ENCODE data around the gene BAG5. TPM values are rescaled to one million over a fixed set of nuclear protein-coding genes. Genes with fewer than 3 reads are reported as not detected.

BAG5 gene
- total RNA-seq, 1 donor: 30.8 TPM

GRCh38 chr14:103594265-103594664, 31.8 kb upstream of the BAG5 start:
- Histone ChIP-seq H3K27me3 (ENCODE audit: insufficient read depth, low read length) (no peaks in the 10 kb centered on the region), H3K9me3 (ENCODE audit: low read depth, low read length) (no peaks in the 10 kb centered on the region), H3K4me2 (ENCODE audit: insufficient read depth, low read length) (no peak overlapping the region), H3K4me1 (ENCODE audit: insufficient read depth, low read length) (peaks cover 12% of the 10 kb centered on the region), H2AFZ (ENCODE audit: low read length) (no peak overlapping the region), H3K4me3 (ENCODE audit: insufficient read depth, low read length) (no peak overlapping the region), H3K27ac (ENCODE audit: low read depth, low read length) (no peak overlapping the region), H3K36me3 (ENCODE audit: insufficient read depth, low read length) (peaks cover 12% of the 10 kb centered on the region), H3K79me2 (ENCODE audit: insufficient read depth, low read length) (no peaks in the 10 kb centered on the region), H4K20me1 (ENCODE audit: insufficient read depth, low read length) (peaks cover 7% of the 10 kb centered on the region)
- DNase-seq (ENCODE audit: insufficient read length, low spot score, missing footprints): no peak
- no peak for TF ChIP-seq CTCF (IDR thresholded peaks at IDR 0.05; ENCODE audit: extremely low read depth, low read depth, low read length)

- peaks cover 7% of the 10 kb centered on the region for H4K20me1 ChIP-seq (ENCODE audit: insufficient read depth, low read length)
- no peak for DNase-seq (ENCODE audit: insufficient read length, low spot score, missing footprints)
- no peak overlapping the region for H3K4me2 ChIP-seq (ENCODE audit: insufficient read depth, low read length)
- peaks cover 12% of the 10 kb centered on the region for H3K36me3 ChIP-seq (ENCODE audit: insufficient read depth, low read length)
- H2AFZ ChIP-seq (ENCODE audit: low read length): no peak overlapping the region
- H3K4me3 ChIP-seq (ENCODE audit: insufficient read depth, low read length): no peak overlapping the region
- no peaks in the 10 kb centered on the region for H3K27me3 ChIP-seq (ENCODE audit: insufficient read depth, low read length)
- no peaks in the 10 kb centered on the region for H3K9me3 ChIP-seq (ENCODE audit: low read depth, low read length)
- no peak overlapping the region for H3K27ac ChIP-seq (ENCODE audit: low read depth, low read length)
- peaks cover 12% of the 10 kb centered on the region for H3K4me1 ChIP-seq (ENCODE audit: insufficient read depth, low read length)
- no peaks in the 10 kb centered on the region for H3K79me2 ChIP-seq (ENCODE audit: insufficient read depth, low read length)
- no peak for TF ChIP-seq CTCF (IDR thresholded peaks at IDR 0.05; ENCODE audit: extremely low read depth, low read depth, low read length)
Measured at GRCh38 chr14:103593577-103593976, 31.1 kb upstream of the BAG5 start.

- no peaks in the 10 kb centered on the region for H3K9me3 ChIP-seq (ENCODE audit: low read depth, low read length)
- no peak overlapping the region for H2AFZ ChIP-seq (ENCODE audit: low read length)
- no peak for DNase-seq (ENCODE audit: insufficient read length, low spot score, missing footprints)
- H4K20me1 ChIP-seq (ENCODE audit: insufficient read depth, low read length): no peaks in the 10 kb centered on the region
- H3K4me3 ChIP-seq (ENCODE audit: insufficient read depth, low read length): no peak overlapping the region
- H3K4me1 ChIP-seq (ENCODE audit: insufficient read depth, low read length): no peaks in the 10 kb centered on the region
- H3K4me2 ChIP-seq (ENCODE audit: insufficient read depth, low read length): no peak overlapping the region
- peaks cover 16% of the 10 kb centered on the region for H3K36me3 ChIP-seq (ENCODE audit: insufficient read depth, low read length)
- H3K79me2 ChIP-seq (ENCODE audit: insufficient read depth, low read length): peaks cover 19% of the 10 kb centered on the region
- no peak overlapping the region for H3K27ac ChIP-seq (ENCODE audit: low read depth, low read length)
- no peak for TF ChIP-seq CTCF (IDR thresholded peaks at IDR 0.05; ENCODE audit: extremely low read depth, low read depth, low read length)
- H3K27me3 ChIP-seq (ENCODE audit: insufficient read depth, low read length): no peaks in the 10 kb centered on the region
Measured at GRCh38 chr14:103584326-103584915, 22.0 kb upstream of the BAG5 start.

GRCh38 chr14:103581954-103582703, 19.7 kb upstream of the BAG5 start:
- Histone ChIP-seq H3K36me3 (ENCODE audit: insufficient read depth, low read length) (peaks cover 16% of the 10 kb centered on the region), H3K27ac (ENCODE audit: low read depth, low read length) (no peak overlapping the region), H2AFZ (ENCODE audit: low read length) (no peak overlapping the region), H3K27me3 (ENCODE audit: insufficient read depth, low read length) (no peaks in the 10 kb centered on the region), H3K4me2 (ENCODE audit: insufficient read depth, low read length) (no peak overlapping the region), H3K4me3 (ENCODE audit: insufficient read depth, low read length) (no peak overlapping the region), H3K9me3 (ENCODE audit: low read depth, low read length) (no peaks in the 10 kb centered on the region), H3K79me2 (ENCODE audit: insufficient read depth, low read length) (peaks cover 29% of the 10 kb centered on the region), H4K20me1 (ENCODE audit: insufficient read depth, low read length) (no peaks in the 10 kb centered on the region), H3K4me1 (ENCODE audit: insufficient read depth, low read length) (peaks cover 1% of the 10 kb centered on the region)
- TF ChIP-seq CTCF (IDR thresholded peaks at IDR 0.05; ENCODE audit: extremely low read depth, low read depth, low read length): no peak
- peak; percentile 65 for DNase-seq (ENCODE audit: insufficient read length, low spot score, missing footprints)

Measured in osteoblast (primary cell).